Stomach smooth muscle (tissue), 2 donors: ENCODE measurements around the gene GSG1L.

Experiments
- H3K27ac ChIP-seq: one replicate; pipeline ENCODE4 v1.7.0; 2013; ENCODE audit warnings: mild to moderate bottlenecking, low read length, inconsistent platforms
- H3K27me3 ChIP-seq, 2 donors: one replicate each; pipeline ENCODE4 v1.7.0; 2013; ENCODE audit warnings: low read length in 2 of 2; ENCODE audit not compliant: insufficient read depth in 2 of 2, control insufficient read depth in 1 of 2
- H3K36me3 ChIP-seq, 2 donors: one replicate each; pipeline ENCODE4 v1.7.0; 2013; ENCODE audit warnings: low read length in 2 of 2; ENCODE audit not compliant: control insufficient read depth in 2 of 2, insufficient read depth in 2 of 2
- H3K4me1 ChIP-seq: one replicate; pipeline ENCODE4 v1.7.0; 2013; ENCODE audit warnings: low read length; ENCODE audit not compliant: control insufficient read depth, insufficient read depth
- H3K4me3 ChIP-seq, 2 donors: one replicate each; pipeline ENCODE4 v1.7.0; 2013; ENCODE audit warnings: low read length in 2 of 2
- H3K9ac ChIP-seq, 2 donors: one replicate each; pipeline ENCODE4 v1.7.0; 2013; ENCODE audit warnings: low read length in 2 of 2, mild to moderate bottlenecking in 1 of 2
- H3K9me3 ChIP-seq, 2 donors: one replicate each; pipeline ENCODE4 v1.7.0; 2013; ENCODE audit warnings: low read length in 2 of 2; ENCODE audit not compliant: control insufficient read depth in 2 of 2
- donor health status: healthy.
- donor health status: Pancreatic carcinoma.

GSG1L gene

GRCh38 chr16:27781195-27781524 is 282.4 kb downstream of the GSG1L start:
- Histone ChIP-seq H3K9me3 (no peaks in the 10 kb centered on the region), H3K27me3 (peaks cover 6 to 10% of the 10 kb centered on the region in 2 donors), H3K27ac (no peak overlapping the region), H3K9ac (no peak overlapping the region), H3K4me1 (peaks cover 2% of the 10 kb centered on the region), H3K4me3 (no peak overlapping the region), H3K36me3 (peaks cover 0 to 2% of the 10 kb centered on the region in 2 donors)

GRCh38 chr16:27780468-27781194 is 282.9 kb downstream of the GSG1L start:
- Histone ChIP-seq H3K36me3 (peaks cover 0 to 2% of the 10 kb centered on the region in 2 donors), H3K9ac (no peak overlapping the region), H3K9me3 (no peaks in the 10 kb centered on the region), H3K4me3 (no peak overlapping the region), H3K27me3 (peaks cover 6 to 8% of the 10 kb centered on the region in 2 donors), H3K4me1 (peaks cover 2% of the 10 kb centered on the region), H3K27ac (no peak overlapping the region)

DNA sequence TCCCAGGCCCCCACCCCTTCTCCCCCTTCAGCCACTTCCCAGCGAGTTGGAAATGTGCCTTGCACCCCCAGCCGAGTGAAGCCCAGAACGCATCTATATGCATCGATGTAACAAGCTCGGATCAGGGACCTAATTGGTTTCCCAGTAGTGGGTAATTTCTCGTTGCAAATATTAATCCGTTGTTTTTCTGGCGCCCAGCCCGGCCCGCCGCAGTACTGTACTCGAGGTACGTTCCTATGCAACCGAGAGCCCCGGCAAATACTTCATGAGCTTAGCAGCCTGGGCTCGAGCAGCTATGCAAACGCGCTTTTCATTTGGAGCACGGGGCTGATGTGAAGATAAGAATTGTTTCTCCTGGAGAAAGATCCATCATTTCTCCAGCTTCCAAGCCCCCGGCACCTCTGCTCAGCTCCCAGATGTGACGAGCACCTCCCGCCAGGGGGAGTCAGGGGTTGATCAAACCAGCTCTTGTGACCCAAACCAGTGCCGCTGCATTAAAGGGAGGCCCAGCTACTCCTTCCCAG is 283.8 kb downstream of the GSG1L start:
- Histone ChIP-seq H3K36me3 (peaks cover 0 to 2% of the 10 kb centered on the region in 2 donors), H3K27ac (no peak overlapping the region), H3K4me1 (peaks cover 2% of the 10 kb centered on the region), H3K4me3 (peak overlapping the region in 1 of 2 donors; percentile 40), H3K9me3 (no peaks in the 10 kb centered on the region), H3K27me3 (peaks cover 2 to 8% of the 10 kb centered on the region in 2 donors), H3K9ac (no peak overlapping the region)

- peaks cover 2 to 5% of the 10 kb centered on the region in 2 donors for H3K27me3 ChIP-seq
- peak overlapping the region in 1 of 2 donors; percentile 40 for H3K4me3 ChIP-seq
- peaks cover 0 to 2% of the 10 kb centered on the region in 2 donors for H3K36me3 ChIP-seq
- H3K4me1 ChIP-seq: peaks cover 2% of the 10 kb centered on the region
- no peak overlapping the region for H3K9ac ChIP-seq
- no peaks in the 10 kb centered on the region for H3K9me3 ChIP-seq
- no peak overlapping the region for H3K27ac ChIP-seq
Observed at GRCh38 chr16:27778926-27779570, 284.5 kb downstream of the GSG1L start.

DNA sequence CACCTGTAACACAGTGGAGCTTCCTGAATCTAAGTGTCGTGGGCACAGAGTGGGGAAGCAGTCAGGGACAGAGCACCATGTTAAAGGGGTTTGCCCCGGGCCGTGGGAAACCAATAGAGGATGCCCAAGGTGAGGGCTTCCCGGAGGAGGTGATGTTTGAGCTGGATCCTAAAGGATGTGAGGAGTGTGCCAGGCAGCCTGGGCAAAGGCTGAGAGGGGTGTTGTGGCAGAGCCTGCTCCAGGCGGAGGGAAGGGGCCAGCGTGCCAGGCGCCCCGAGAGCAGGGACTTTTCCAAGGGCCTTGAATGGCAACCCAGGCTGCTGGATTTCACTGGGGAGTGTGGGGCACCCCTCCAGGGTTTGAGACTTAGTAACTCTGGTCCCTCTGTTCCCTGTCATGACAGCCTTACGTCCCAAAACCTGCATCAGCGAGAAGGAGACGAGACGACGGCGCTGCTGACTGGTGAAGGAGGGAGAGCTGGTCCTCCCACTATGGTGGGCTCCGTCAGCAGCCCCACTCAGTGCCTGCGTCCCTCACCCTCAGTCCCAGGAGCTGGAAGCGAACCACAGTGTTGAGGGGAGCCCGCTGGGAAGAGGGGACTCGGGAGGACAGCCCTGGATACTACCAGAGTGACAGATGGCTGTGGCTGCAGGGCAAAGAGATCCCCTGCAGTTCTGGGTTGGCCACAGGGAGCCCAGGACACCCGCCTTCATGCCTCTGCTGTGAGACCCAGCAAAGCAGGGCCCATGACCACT is 285.2 kb downstream of the GSG1L start:
- H3K36me3 ChIP-seq: peaks cover 0 to 2% of the 10 kb centered on the region in 2 donors
- H3K27ac ChIP-seq: no peak overlapping the region
- H3K9ac ChIP-seq: no peak overlapping the region
- peaks cover 2% of the 10 kb centered on the region for H3K4me1 ChIP-seq
- no peaks in the 10 kb centered on the region for H3K27me3 ChIP-seq
- no peaks in the 10 kb centered on the region for H3K9me3 ChIP-seq
- H3K4me3 ChIP-seq: no peak overlapping the region

GRCh38 chr16:27777527-27777926 is 286.0 kb downstream of the GSG1L start:
- H3K9me3 ChIP-seq: no peaks in the 10 kb centered on the region
- no peak overlapping the region for H3K9ac ChIP-seq
- H3K36me3 ChIP-seq: peaks cover 6 to 7% of the 10 kb centered on the region in 2 donors

DNA sequence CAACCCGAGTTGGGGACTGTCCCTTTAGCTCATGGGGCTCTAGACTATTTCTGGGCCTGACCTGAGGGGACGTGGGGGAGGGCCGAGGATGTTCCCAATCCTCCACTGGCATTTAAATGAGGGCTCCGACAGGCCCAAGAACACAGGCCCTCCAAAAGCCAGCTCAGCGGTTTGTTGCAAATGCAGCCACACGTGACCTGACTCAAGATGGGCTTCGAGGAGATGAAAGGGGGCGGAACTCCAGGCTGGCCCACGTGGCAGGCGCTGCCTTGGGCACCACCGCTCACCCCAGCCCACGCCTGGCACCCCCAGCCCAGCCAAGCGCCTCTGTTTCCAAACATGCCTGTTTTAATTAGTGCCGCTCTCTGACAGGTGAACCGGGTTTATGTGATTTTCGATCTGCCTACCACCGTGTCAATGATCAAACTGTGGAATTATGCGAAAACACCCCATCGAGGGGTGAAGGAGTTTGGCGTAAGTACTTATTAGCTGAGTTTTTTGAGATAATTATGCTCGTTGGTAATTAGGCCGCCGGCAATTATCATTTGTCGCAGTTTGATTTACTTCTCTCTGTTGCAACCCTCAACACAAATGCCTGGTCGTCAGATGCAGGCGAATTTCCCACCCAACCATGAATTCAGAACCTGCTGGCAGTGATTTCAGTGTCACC is 286.8 kb downstream of the GSG1L start:
- Histone ChIP-seq H3K4me3 (no peak overlapping the region), H3K27me3 (no peaks in the 10 kb centered on the region), H3K4me1 (peaks cover 2% of the 10 kb centered on the region), H3K36me3 (peaks cover 12 to 14% of the 10 kb centered on the region in 2 donors), H3K9ac (no peak overlapping the region), H3K27ac (no peak overlapping the region), H3K9me3 (no peaks in the 10 kb centered on the region)

More at GRCh38 chr16:27777527-27777926, 286.0 kb downstream of the GSG1L start:
- H3K4me1 ChIP-seq: peaks cover 2% of the 10 kb centered on the region
- H3K27me3 ChIP-seq: no peaks in the 10 kb centered on the region
- no peak overlapping the region for H3K4me3 ChIP-seq
- H3K27ac ChIP-seq: no peak overlapping the region

GRCh38 chr16:27775254-27775653 is 288.3 kb downstream of the GSG1L start:
- no peak overlapping the region for H3K27ac ChIP-seq

GRCh38 chr16:27774779-27775178 is 288.7 kb downstream of the GSG1L start:
- H3K9ac ChIP-seq: no peak overlapping the region
- H3K9me3 ChIP-seq: no peaks in the 10 kb centered on the region
- no peaks in the 10 kb centered on the region for H3K4me1 ChIP-seq
- H3K27me3 ChIP-seq: no peaks in the 10 kb centered on the region
- peaks cover 19 to 24% of the 10 kb centered on the region in 2 donors for H3K36me3 ChIP-seq
- H3K27ac ChIP-seq: no peak overlapping the region
- H3K4me3 ChIP-seq: no peak overlapping the region

More at GRCh38 chr16:27775254-27775653, 288.3 kb downstream of the GSG1L start:
- peaks cover 17 to 24% of the 10 kb centered on the region in 2 donors for H3K36me3 ChIP-seq
- H3K9ac ChIP-seq: no peak overlapping the region
- no peak overlapping the region for H3K4me3 ChIP-seq
- H3K4me1 ChIP-seq: peaks cover under 1% of the 10 kb centered on the region
- H3K9me3 ChIP-seq: no peaks in the 10 kb centered on the region
- no peaks in the 10 kb centered on the region for H3K27me3 ChIP-seq

- Histone ChIP-seq H3K27me3 (no peaks in the 10 kb centered on the region), H3K27ac (no peak overlapping the region), H3K9ac (no peak overlapping the region), H3K4me1 (no peaks in the 10 kb centered on the region), H3K4me3 (no peak overlapping the region), H3K36me3 (peaks cover 22 to 24% of the 10 kb centered on the region in 2 donors), H3K9me3 (no peaks in the 10 kb centered on the region)
Observed at GRCh38 chr16:27773344-27773743, 290.2 kb downstream of the GSG1L start.
